ENCODE data around the gene SLC26A2. TPM values are rescaled to one million over a fixed set of nuclear protein-coding genes. Genes with fewer than 3 reads are reported as not detected.

The SLC26A2 gene
- total and polyA plus RNA-seq, 4 donors = 0.43 to 6.1 (median 1.6) TPM

DNA sequence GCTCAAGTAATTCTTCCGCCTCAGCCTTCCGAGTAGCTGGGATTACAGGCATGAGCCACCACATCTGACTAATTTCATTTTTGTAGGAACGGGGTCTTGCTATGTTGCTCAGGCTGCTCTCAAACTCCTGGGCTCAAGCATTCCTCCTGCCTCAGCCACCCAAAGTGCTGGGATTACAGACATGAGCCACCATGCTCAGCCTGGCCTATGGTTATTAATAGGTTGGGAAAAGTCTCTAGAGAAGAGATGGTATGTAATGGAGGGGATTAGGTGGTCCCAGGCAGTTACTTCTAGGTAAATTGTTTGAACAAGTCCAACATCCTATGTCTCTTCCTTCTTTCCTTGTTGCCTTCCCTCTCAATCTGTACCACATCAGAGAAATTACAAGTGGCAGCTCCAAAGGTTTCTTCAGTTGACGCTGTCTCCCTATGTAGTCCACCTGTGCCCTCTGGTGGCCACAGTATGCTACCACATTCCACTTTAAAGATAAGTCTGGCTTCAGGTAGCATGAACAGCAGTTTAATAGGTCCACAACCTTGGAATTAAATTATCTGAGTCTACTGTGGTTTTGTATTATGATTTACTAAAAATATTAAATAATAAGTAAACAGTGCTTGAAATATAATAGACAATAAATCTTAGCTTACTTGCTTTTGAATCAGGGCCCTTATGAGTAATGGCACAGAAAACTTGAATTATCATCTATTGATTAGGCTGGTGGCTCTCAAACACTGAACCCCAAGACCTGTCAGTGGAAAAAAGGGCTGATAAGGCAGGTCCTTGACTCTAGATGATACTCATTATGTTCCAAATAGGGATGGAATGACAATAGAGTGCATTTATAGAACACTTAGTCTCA is 30.2 kb downstream of the SLC26A2 start:
- no peak overlapping the region for H3K9ac ChIP-seq (ENCODE audit: low read depth in 1 of 2, low read length in 2 of 2)
- no peaks in the 10 kb centered on the region for H3K9me3 ChIP-seq (ENCODE audit: control insufficient read depth in 4 of 4, low read length in 3 of 4)
- no peaks in the 10 kb centered on the region for H3K4me1 ChIP-seq (ENCODE audit: control insufficient read depth in 4 of 4, insufficient read depth in 4 of 4, low read length in 3 of 4)
- 69% methylated on average over 4 of the region's 4 CpGs for WGBS
- peak; percentile 79 for DNase-seq (ENCODE audit: low spot score)
- no peaks in the 10 kb centered on the region for H3K27me3 ChIP-seq (ENCODE audit: control insufficient read depth in 4 of 4, insufficient read depth in 4 of 4, low read length in 3 of 4)
- H3K4me3 ChIP-seq (ENCODE audit: low read depth in 1 of 3, low read length in 3 of 3) = no peak overlapping the region
- TF ChIP-seq RAD21 (IDR thresholded peaks at IDR 0.05) = peak; percentile 96 to 97
- no peak for TF ChIP-seq FOXA2 (IDR thresholded peaks at IDR 0.05)
- TF ChIP-seq CTCF (IDR thresholded peaks at IDR 0.05; ENCODE audit: low read depth, low read length, missing input control) = peak; percentile 92
- no peak overlapping the region for H3K27ac ChIP-seq (ENCODE audit: low read depth in 1 of 2, low read length in 2 of 2)
- H3K36me3 ChIP-seq (ENCODE audit: control insufficient read depth in 4 of 4, insufficient read depth in 3 of 4, low read depth in 1 of 4, low read length in 3 of 4) = peaks cover 0 to 11% (median 9%) of the 10 kb centered on the region in 4 donors

- Histone ChIP-seq H3K4me3 (ENCODE audit: low read depth in 1 of 3, low read length in 3 of 3) (no peak overlapping the region), H3K36me3 (ENCODE audit: control insufficient read depth in 4 of 4, insufficient read depth in 3 of 4, low read depth in 1 of 4, low read length in 3 of 4) (peaks cover 0 to 16% (median 13%) of the 10 kb centered on the region in 4 donors), H3K27me3 (ENCODE audit: control insufficient read depth in 4 of 4, insufficient read depth in 4 of 4, low read length in 3 of 4) (no peaks in the 10 kb centered on the region), H3K4me1 (ENCODE audit: control insufficient read depth in 4 of 4, insufficient read depth in 4 of 4, low read length in 3 of 4) (no peaks in the 10 kb centered on the region), H3K9me3 (ENCODE audit: control insufficient read depth in 4 of 4, low read length in 3 of 4) (no peaks in the 10 kb centered on the region), H3K9ac (ENCODE audit: low read depth in 1 of 2, low read length in 2 of 2) (no peak overlapping the region), H3K27ac (ENCODE audit: low read depth in 1 of 2, low read length in 2 of 2) (no peak overlapping the region)
- no peak for DNase-seq (ENCODE audit: low spot score)
- 94% methylated on average over 3 of the region's 3 CpGs for WGBS
- TF ChIP-seq, protein P1, sequence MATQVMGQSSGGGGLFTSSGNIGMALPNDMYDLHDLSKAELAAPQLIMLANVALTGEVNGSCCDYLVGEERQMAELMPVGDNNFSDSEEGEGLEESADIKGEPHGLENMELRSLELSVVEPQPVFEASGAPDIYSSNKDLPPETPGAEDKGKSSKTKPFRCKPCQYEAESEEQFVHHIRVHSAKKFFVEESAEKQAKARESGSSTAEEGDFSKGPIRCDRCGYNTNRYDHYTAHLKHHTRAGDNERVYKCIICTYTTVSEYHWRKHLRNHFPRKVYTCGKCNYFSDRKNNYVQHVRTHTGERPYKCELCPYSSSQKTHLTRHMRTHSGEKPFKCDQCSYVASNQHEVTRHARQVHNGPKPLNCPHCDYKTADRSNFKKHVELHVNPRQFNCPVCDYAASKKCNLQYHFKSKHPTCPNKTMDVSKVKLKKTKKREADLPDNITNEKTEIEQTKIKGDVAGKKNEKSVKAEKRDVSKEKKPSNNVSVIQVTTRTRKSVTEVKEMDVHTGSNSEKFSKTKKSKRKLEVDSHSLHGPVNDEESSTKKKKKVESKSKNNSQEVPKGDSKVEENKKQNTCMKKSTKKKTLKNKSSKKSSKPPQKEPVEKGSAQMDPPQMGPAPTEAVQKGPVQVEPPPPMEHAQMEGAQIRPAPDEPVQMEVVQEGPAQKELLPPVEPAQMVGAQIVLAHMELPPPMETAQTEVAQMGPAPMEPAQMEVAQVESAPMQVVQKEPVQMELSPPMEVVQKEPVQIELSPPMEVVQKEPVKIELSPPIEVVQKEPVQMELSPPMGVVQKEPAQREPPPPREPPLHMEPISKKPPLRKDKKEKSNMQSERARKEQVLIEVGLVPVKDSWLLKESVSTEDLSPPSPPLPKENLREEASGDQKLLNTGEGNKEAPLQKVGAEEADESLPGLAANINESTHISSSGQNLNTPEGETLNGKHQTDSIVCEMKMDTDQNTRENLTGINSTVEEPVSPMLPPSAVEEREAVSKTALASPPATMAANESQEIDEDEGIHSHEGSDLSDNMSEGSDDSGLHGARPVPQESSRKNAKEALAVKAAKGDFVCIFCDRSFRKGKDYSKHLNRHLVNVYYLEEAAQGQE (IDR thresholded peaks at IDR 0.05) = no peak
- TF ChIP-seq JUND (IDR thresholded peaks at IDR 0.05) (no peak), NR2F2 (IDR thresholded peaks at IDR 0.05) (no peak), YY1 (IDR thresholded peaks at IDR 0.05) (no peak), MAX (IDR thresholded peaks at IDR 0.05) (no peak), HNF4A (conservative IDR thresholded peaks at IDR 0.05) (no peak), EGR1 (IDR thresholded peaks at IDR 0.05; ENCODE audit: low read depth in 2 of 2) (no peak), FOXA1 (IDR thresholded peaks at IDR 0.05) (no peak), FOXA2 (IDR thresholded peaks at IDR 0.05) (no peak)
Observed at GRCh38 chr5:149993471-149993870, 32.9 kb downstream of the SLC26A2 start.
